Thyroid gland (tissue), 4 donors: ENCODE results near the gene UBXN6.

Source experiments
- CTCF ChIP-seq, 6 experiments: fragments of 200-600 bp in 3 of 6; fragments of 450-650 bp in 3 of 6; sonication (generic) in 3 of 6; IDR thresholded peaks; one replicate each; pipeline ENCODE4 v1.5.1; 2016 to 2019; ENCODE audit warnings: antibody characterized with exemption in 6 of 6, mild to moderate bottlenecking in 2 of 6, inconsistent platforms in 1 of 6, moderate library complexity in 1 of 6
- POLR2A ChIP-seq, 2 donors: fragments of 450-650 bp; IDR thresholded peaks; one replicate each; pipeline ENCODE4 v1.6.1; 2017; ENCODE audit warnings: antibody characterized with exemption in 2 of 2, mild to moderate bottlenecking in 2 of 2, moderate library complexity in 1 of 2

GRCh38 chr19:4504297-4504701 lies 46.7 kb upstream of the UBXN6 start:
- no peak for TF ChIP-seq CTCF (IDR thresholded peaks at IDR 0.05)
- no peak for TF ChIP-seq POLR2A (IDR thresholded peaks at IDR 0.05)
